Sigmoid colon (tissue), 7 donors: ENCODE results near the gene EHD3. TPM values are rescaled to one million over a fixed set of nuclear protein-coding genes. Genes with fewer than 3 reads are reported as not detected.

Experiments
- DNase-seq: peaks from one replicate; pipeline ENCODE4 v3.0.0-alpha.2; 2019
- H3K27ac ChIP-seq, 4 donors: fragments of 200-600 bp; sonication (generic); one replicate each; pipeline ENCODE4 v1.5.1; 2016 to 2019; ENCODE audit warnings: mild to moderate bottlenecking in 1 of 4
- H3K27me3 ChIP-seq, 3 donors: fragments of 200-600 bp; sonication (generic); one replicate each; pipeline ENCODE4 v1.5.1; 2019; ENCODE audit warnings: mild to moderate bottlenecking in 1 of 3
- H3K36me3 ChIP-seq, 4 donors: fragments of 200-600 bp; sonication (generic); one replicate each; pipeline ENCODE4 v1.5.1; 2016 to 2019
- H3K4me1 ChIP-seq, 4 donors: fragments of 200-600 bp; sonication (generic); one replicate each; pipeline ENCODE4 v1.5.1; 2017 to 2019
- H3K4me3 ChIP-seq, 4 donors: fragments of 200-600 bp; sonication (generic); one replicate each; pipeline ENCODE4 v1.5.1; 2017 to 2019; ENCODE audit warnings: mild to moderate bottlenecking in 2 of 4, moderate library complexity in 1 of 4
- H3K9me3 ChIP-seq, 4 donors: fragments of 200-600 bp in 3 of 4; sonication (generic) in 3 of 4; one replicate each; pipeline versions ENCODE4 v1.5.1 to v1.6.1; 2013 to 2019
- CTCF ChIP-seq, 4 experiments: fragments of 450-650 bp in 3 of 4; fragments of 200-600 bp in 1 of 4; IDR thresholded peaks; one replicate each; pipeline ENCODE4 v1.5.1; 2016 to 2019; ENCODE audit warnings: antibody characterized with exemption in 4 of 4, mild to moderate bottlenecking in 3 of 4, moderate library complexity in 2 of 4
- EP300 ChIP-seq, 4 donors: sonication (generic); formaldehyde crosslinking; IDR thresholded peaks; one replicate each; pipeline ENCODE4 v1.6.1; 2017; ENCODE audit warnings: antibody characterized with exemption in 4 of 4
- POLR2A ChIP-seq, 2 donors: fragments of 450-650 bp; IDR thresholded peaks; one replicate each; pipeline ENCODE4 v1.6.1; 2016; ENCODE audit warnings: antibody characterized with exemption in 2 of 2, mild to moderate bottlenecking in 2 of 2, moderate library complexity in 2 of 2
- POLR2AphosphoS5 ChIP-seq, 4 donors: sonication (generic); formaldehyde crosslinking; IDR thresholded peaks; one replicate each; pipeline ENCODE4 v1.6.1; 2017; ENCODE audit warnings: antibody characterized with exemption in 4 of 4
- WGBS, 2 donors: extraction: QIAGEN DNeasy Blood & Tissue Kit; methylation state at CpG; one replicate each; pipeline ENCODE4 v1.1.7; 2013; 5-methylcytosine and 5-hydroxymethylcytosine counted together
- intact Hi-C: fragments of 100-400 bp; cut with DNase I; formaldehyde crosslinking; loops from one replicate; pipeline ENCODE4 v1.15.1; 2023
- polyA plus RNA-seq, 3 donors: library from polyadenylated mRNA; stranded (reverse); fragments of 200-250 nt; gene quantifications; one replicate each; pipeline ENCODE4 v1.2.3, GENCODE V29; 2013
- total RNA-seq, 4 donors: library from RNA; depleted of rRNA; stranded (reverse); fragments of >200 nt; gene quantifications; one replicate each; pipeline ENCODE4 v1.1.0, GENCODE V29; 2016
- donor health status: healthy with polysubstance abuse.
- donor health status: Bipolar disorder and iron deficiency.
- donor health status: healthy.

EHD3 gene
- total and polyA plus RNA-seq, 7 donors = 0.60 to 7.8 (median 3.7) TPM

GRCh38 chr2:31214444-31214915 is 19.5 kb upstream of the EHD3 start:
- no peak for TF ChIP-seq POLR2AphosphoS5 (IDR thresholded peaks at IDR 0.05)
- no peak for TF ChIP-seq POLR2A (IDR thresholded peaks at IDR 0.05)
- no peak for TF ChIP-seq CTCF (IDR thresholded peaks at IDR 0.05)
- TF ChIP-seq EP300 (IDR thresholded peaks at IDR 0.05) = no peak
- intact Hi-C loops = no loop called here
- H3K9me3 ChIP-seq = no peaks in the 10 kb centered on the region
- DNase-seq = no peak
- no peaks in the 10 kb centered on the region for H3K27me3 ChIP-seq
- H3K27ac ChIP-seq = no peak overlapping the region
- H3K4me3 ChIP-seq = no peak overlapping the region
- WGBS, 2 donors = 84 to 90% methylated on average over 8 of the region's 8 CpGs
- H3K36me3 ChIP-seq = no peaks in the 10 kb centered on the region
- no peaks in the 10 kb centered on the region for H3K4me1 ChIP-seq

- Histone ChIP-seq H3K27ac (no peak overlapping the region), H3K4me3 (no peak overlapping the region), H3K27me3 (no peaks in the 10 kb centered on the region), H3K36me3 (no peaks in the 10 kb centered on the region), H3K9me3 (no peaks in the 10 kb centered on the region), H3K4me1 (no peaks in the 10 kb centered on the region)
- intact Hi-C loops = no loop called here
- no peak for DNase-seq
- TF ChIP-seq CTCF (IDR thresholded peaks at IDR 0.05) = no peak
- TF ChIP-seq POLR2AphosphoS5 (IDR thresholded peaks at IDR 0.05) = no peak
- no peak for TF ChIP-seq EP300 (IDR thresholded peaks at IDR 0.05)
- TF ChIP-seq POLR2A (IDR thresholded peaks at IDR 0.05) = no peak
- WGBS, 2 donors = 60 to 78% methylated on average over 5 of the region's 5 CpGs
Measured at GRCh38 chr2:31216734-31217133, 17.2 kb upstream of the EHD3 start.

GRCh38 chr2:31217465-31218200 is 16.3 kb upstream of the EHD3 start, which contains the start of gene CAPN14:
Gene CAPN14, minus strand, starts transcription at chr2:31217515. Its CDS starts 12,068 bp downstream, at chr2:31205447.
- Histone ChIP-seq H3K27ac (no peak within 1 kb of the TSS), H3K27me3 (no peaks in the 10 kb centered on the region), H3K4me1 (no peaks in the 10 kb centered on the region), H3K36me3 (no peaks in the 10 kb centered on the region), H3K4me3 (no peak within 1 kb of the TSS), H3K9me3 (no peaks in the 10 kb centered on the region)
- 72 to 82% methylated on average over 6 of the region's 6 CpGs for WGBS, 2 donors
- intact Hi-C loops = no loop called here
- DNase-seq = no peak
- TF ChIP-seq EP300 (IDR thresholded peaks at IDR 0.05) (no peak), POLR2AphosphoS5 (IDR thresholded peaks at IDR 0.05) (no peak), POLR2A (IDR thresholded peaks at IDR 0.05) (no peak), CTCF (IDR thresholded peaks at IDR 0.05) (no peak)

- H3K9me3 ChIP-seq = no peaks in the 10 kb centered on the region
- H3K36me3 ChIP-seq = no peaks in the 10 kb centered on the region
- TF ChIP-seq POLR2A (IDR thresholded peaks at IDR 0.05) (no peak), POLR2AphosphoS5 (IDR thresholded peaks at IDR 0.05) (peak in 1 of 4 donors; percentile 24), EP300 (IDR thresholded peaks at IDR 0.05) (peak in 2 of 4 donors; percentile 17 to 39), CTCF (IDR thresholded peaks at IDR 0.05) (no peak)
- peak overlapping the region in 1 of 4 donors; percentile 9 for H3K27ac ChIP-seq
- no peak for DNase-seq
- H3K4me3 ChIP-seq = no peak overlapping the region
- intact Hi-C loops = no loop called here
- 43 to 61% methylated on average over 11 of the region's 11 CpGs for WGBS, 2 donors
- H3K4me1 ChIP-seq = no peaks in the 10 kb centered on the region
- H3K27me3 ChIP-seq = no peaks in the 10 kb centered on the region
Measured at GRCh38 chr2:31219131-31219969, 14.6 kb upstream of the EHD3 start.
